ENCODE results near the gene SLC1A2. TPM values are rescaled to one million over a fixed set of nuclear protein-coding genes. Genes with fewer than 3 reads are reported as not detected.

The SLC1A2 gene
- total RNA-seq, 1 experiment from 2014 or later = not detected

- Histone ChIP-seq H3K27me3 (no peaks in the 10 kb centered on the region), H3K9me3 (no peaks in the 10 kb centered on the region; the same call in 1 of the 2 replicates), H3K36me3 (no peaks in the 10 kb centered on the region), H3K4me3 (no peak overlapping the region)
- DNase-seq = no peak
These were observed 88.4 kb downstream of the SLC1A2 start for GRCh38 chr11:35330931-35331330.

GRCh38 chr11:35330156-35330889, 89.0 kb downstream of the SLC1A2 start:
- Histone ChIP-seq H3K36me3 (no peaks in the 10 kb centered on the region), H3K27me3 (no peaks in the 10 kb centered on the region), H3K9me3 (no peaks in the 10 kb centered on the region; the same call in 1 of the 2 replicates), H3K4me3 (no peak overlapping the region)
- no peak for DNase-seq

GRCh38 chr11:35327829-35328228, 91.5 kb downstream of the SLC1A2 start:
- no peaks in the 10 kb centered on the region for H3K27me3 ChIP-seq
- H3K36me3 ChIP-seq = no peaks in the 10 kb centered on the region
- DNase-seq = no peak

GRCh38 chr11:35326266-35326879, 93.0 kb downstream of the SLC1A2 start:
- no peak for DNase-seq
- no peaks in the 10 kb centered on the region for H3K36me3 ChIP-seq
- no peaks in the 10 kb centered on the region for H3K9me3 ChIP-seq

More at GRCh38 chr11:35327829-35328228, 91.5 kb downstream of the SLC1A2 start:
- H3K9me3 ChIP-seq = no peaks in the 10 kb centered on the region; the same call in 1 of the 2 replicates
- H3K4me3 ChIP-seq = no peak overlapping the region

GRCh38 chr11:35324981-35325380, 94.4 kb downstream of the SLC1A2 start:
- peak; percentile 64 for DNase-seq
- Histone ChIP-seq H3K4me3 (no peak overlapping the region), H3K9me3 (no peaks in the 10 kb centered on the region), H3K27me3 (no peaks in the 10 kb centered on the region), H3K36me3 (no peaks in the 10 kb centered on the region)

More at GRCh38 chr11:35326266-35326879, 93.0 kb downstream of the SLC1A2 start:
- Histone ChIP-seq H3K4me3 (no peak overlapping the region), H3K27me3 (no peaks in the 10 kb centered on the region)

- H3K27me3 ChIP-seq = no peaks in the 10 kb centered on the region
- H3K36me3 ChIP-seq = no peaks in the 10 kb centered on the region
- no peaks in the 10 kb centered on the region for H3K9me3 ChIP-seq
- no peak for DNase-seq
- H3K4me3 ChIP-seq = no peak overlapping the region
These were observed 95.0 kb downstream of the SLC1A2 start for GRCh38 chr11:35324183-35324886.

GRCh38 chr11:35323076-35323868, 96.1 kb downstream of the SLC1A2 start:
- H3K27me3 ChIP-seq = no peaks in the 10 kb centered on the region
- DNase-seq = peak; percentile 28
- no peak overlapping the region for H3K4me3 ChIP-seq
- H3K36me3 ChIP-seq = no peaks in the 10 kb centered on the region
- no peaks in the 10 kb centered on the region for H3K9me3 ChIP-seq

- Histone ChIP-seq H3K4me3 (no peak overlapping the region), H3K27me3 (no peaks in the 10 kb centered on the region), H3K36me3 (no peaks in the 10 kb centered on the region), H3K9me3 (no peaks in the 10 kb centered on the region)
- DNase-seq = no peak
These were observed 96.9 kb downstream of the SLC1A2 start for GRCh38 chr11:35322318-35322979.

GRCh38 chr11:35321532-35322317, 97.6 kb downstream of the SLC1A2 start:
- Histone ChIP-seq H3K4me3 (no peak overlapping the region), H3K9me3 (no peaks in the 10 kb centered on the region), H3K27me3 (no peaks in the 10 kb centered on the region), H3K36me3 (no peaks in the 10 kb centered on the region)
- DNase-seq = peak; percentile 33

- H3K4me3 ChIP-seq = no peak overlapping the region
- H3K9me3 ChIP-seq = no peaks in the 10 kb centered on the region
- no peak for DNase-seq
- H3K27me3 ChIP-seq = no peaks in the 10 kb centered on the region
- H3K36me3 ChIP-seq = no peaks in the 10 kb centered on the region
These were observed 98.2 kb downstream of the SLC1A2 start for GRCh38 chr11:35321111-35321510.

GRCh38 chr11:35318977-35319925, 100.1 kb downstream of the SLC1A2 start:
- no peak for DNase-seq
- H3K36me3 ChIP-seq = no peaks in the 10 kb centered on the region
- H3K27me3 ChIP-seq = no peaks in the 10 kb centered on the region
- no peak overlapping the region for H3K4me3 ChIP-seq
- no peaks in the 10 kb centered on the region for H3K9me3 ChIP-seq

- H3K36me3 ChIP-seq = no peaks in the 10 kb centered on the region
- no peaks in the 10 kb centered on the region for H3K27me3 ChIP-seq
- no peaks in the 10 kb centered on the region for H3K9me3 ChIP-seq
- no peak overlapping the region for H3K4me3 ChIP-seq
- DNase-seq = no peak
These were observed 101.0 kb downstream of the SLC1A2 start for GRCh38 chr11:35318309-35318708.

- no peaks in the 10 kb centered on the region for H3K9me3 ChIP-seq
These were observed 102.1 kb downstream of the SLC1A2 start for GRCh38 chr11:35317253-35317652.

GRCh38 chr11:35316161-35316560, 103.2 kb downstream of the SLC1A2 start:
- DNase-seq = no peak
- H3K27me3 ChIP-seq = no peaks in the 10 kb centered on the region
- H3K4me3 ChIP-seq = no peak overlapping the region
- H3K36me3 ChIP-seq = no peaks in the 10 kb centered on the region
- no peaks in the 10 kb centered on the region for H3K9me3 ChIP-seq

More at GRCh38 chr11:35317253-35317652, 102.1 kb downstream of the SLC1A2 start:
- no peaks in the 10 kb centered on the region for H3K36me3 ChIP-seq
- no peak for DNase-seq
- no peak overlapping the region for H3K4me3 ChIP-seq
- no peaks in the 10 kb centered on the region for H3K27me3 ChIP-seq

GRCh38 chr11:35313760-35314153, 105.6 kb downstream of the SLC1A2 start:
- Histone ChIP-seq H3K36me3 (no peaks in the 10 kb centered on the region), H3K27me3 (no peaks in the 10 kb centered on the region), H3K4me3 (no peak overlapping the region), H3K9me3 (no peaks in the 10 kb centered on the region)
- no peak for DNase-seq

Data from MG63 (cell line).